GM23338 (cell line): Measurements from ENCODE around the gene PRTFDC1. TPM values are rescaled to one million over a fixed set of nuclear protein-coding genes. Genes with fewer than 3 reads are reported as not detected.

Experiments
- ATAC-seq: fragments of 200-7000 bp; cut with Tn5 transposase; 3 replicates; pipeline ENCODE4 v1.9.1; 2020
- DNase-seq: peaks from one replicate; pipeline ENCODE4 v3.0.0-alpha.2; 2015; ENCODE audit warnings: low spot score
- H2AFZ ChIP-seq: fragments of 200-600 bp; sonication (generic); 2 replicates; pipeline ENCODE4 v1.8.0; 2016; ENCODE audit warnings: antibody characterized with exemption, mild to moderate bottlenecking, moderate library complexity
- H3F3A ChIP-seq: fragments of 200-600 bp; sonication (generic); replicated peaks from 2 replicates; pipeline ENCODE4 v1.8.0; 2017; ENCODE audit warnings: antibody characterized with exemption, mixed run types, low read depth
- H3K27ac ChIP-seq: fragments of 200-600 bp; sonication (generic); 2 replicates; pipeline ENCODE4 v1.6.1; 2016; ENCODE audit warnings: low read depth
- H3K27me3 ChIP-seq: fragments of 200-600 bp; sonication (generic); 2 replicates; pipeline ENCODE4 v1.8.0; 2016; ENCODE audit warnings: mild to moderate bottlenecking, mixed run types, moderate library complexity; ENCODE audit not compliant: insufficient read depth
- H3K36me3 ChIP-seq: fragments of 200-600 bp; sonication (generic); 2 replicates; pipeline ENCODE4 v1.8.0; 2016; ENCODE audit warnings: mild to moderate bottlenecking; ENCODE audit not compliant: insufficient read depth
- H3K4me1 ChIP-seq: fragments of 200-600 bp; sonication (generic); 2 replicates; pipeline ENCODE4 v1.8.0; 2016; ENCODE audit warnings: mild to moderate bottlenecking, moderate library complexity; ENCODE audit not compliant: insufficient read depth
- H3K4me2 ChIP-seq: fragments of 200-600 bp; sonication (generic); 2 replicates; pipeline ENCODE4 v1.7.1; 2017; ENCODE audit warnings: mixed run types
- H3K4me3 ChIP-seq: fragments of 200-600 bp; sonication (generic); 2 replicates; pipeline ENCODE4 v1.6.1; 2016; ENCODE audit warnings: mixed run types
- H3K79me2 ChIP-seq: fragments of 200-600 bp; sonication (generic); replicated peaks from 2 replicates; pipeline ENCODE4 v1.8.0; 2017; ENCODE audit warnings: mild to moderate bottlenecking; ENCODE audit not compliant: insufficient read depth
- H3K9me2 ChIP-seq: fragments of 200-600 bp; sonication (generic); 2 replicates; pipeline ENCODE4 v1.8.0; 2017; ENCODE audit not compliant: insufficient read depth
- H4K20me1 ChIP-seq: fragments of 200-600 bp; sonication (generic); replicated peaks from 2 replicates; pipeline ENCODE4 v1.8.0; 2017; ENCODE audit warnings: mild to moderate bottlenecking; ENCODE audit not compliant: insufficient read depth
- H3K27ac Mint-ChIP-seq: 2 replicates; pipeline ENCODE4 v1.8.0; 2020; ENCODE audit warnings: inconsistent platforms, mild to moderate bottlenecking, moderate library complexity, mixed read lengths
- H3K27me3 Mint-ChIP-seq: 3 replicates; pipeline ENCODE4 v1.8.0; 2022; ENCODE audit warnings: low read depth, mild to moderate bottlenecking, moderate library complexity, mixed read lengths, inconsistent platforms; ENCODE audit not compliant: insufficient read depth, poor library complexity
- H3K36me3 Mint-ChIP-seq: 3 replicates; pipeline ENCODE4 v1.8.0; 2021; ENCODE audit warnings: low read depth, mild to moderate bottlenecking, inconsistent platforms, moderate library complexity, mixed read lengths
- H3K4me1 Mint-ChIP-seq: 3 replicates; pipeline ENCODE4 v1.8.0; 2020; ENCODE audit warnings: mild to moderate bottlenecking, inconsistent platforms, mixed read lengths
- H3K4me3 Mint-ChIP-seq: 3 replicates; pipeline ENCODE4 v1.8.0; 2021; ENCODE audit warnings: moderate library complexity, mild to moderate bottlenecking, inconsistent platforms, mixed read lengths
- H3K9me3 Mint-ChIP-seq: 3 replicates; pipeline ENCODE4 v1.8.0; 2020; ENCODE audit warnings: moderate library complexity, mild to moderate bottlenecking, inconsistent platforms, mixed read lengths
- CREB1 ChIP-seq: fragments of 250-450 bp; sonication (Bioruptor Pico); IDR thresholded peaks from 2 replicates; pipeline ENCODE4 v1.5.0; 2020; ENCODE audit warnings: low read depth, mild to moderate bottlenecking, moderate library complexity
- EZH2phosphoT487 ChIP-seq: fragments of 200-600 bp; sonication (generic); IDR thresholded peaks from one replicate; pipeline ENCODE4 v1.8.1; 2018; ENCODE audit warnings: antibody characterized with exemption; ENCODE audit not compliant: unreplicated experiment
- NANOG ChIP-seq: IDR thresholded peaks from 2 replicates; pipeline ENCODE4 v1.6.1; 2016; ENCODE audit warnings: antibody characterized with exemption, borderline replicate concordance
- POLR2AphosphoS5 ChIP-seq: IDR thresholded peaks from 2 replicates; pipeline ENCODE4 v1.6.1; 2016; ENCODE audit warnings: antibody characterized with exemption, low read depth
- STAT1 ChIP-seq: IDR thresholded peaks from one replicate; pipeline ENCODE4 v1.6.1; 2016; ENCODE audit warnings: antibody characterized with exemption; ENCODE audit not compliant: unreplicated experiment
- ZNF114 ChIP-seq: fragments of 250-450 bp; sonication (Bioruptor Pico); IDR thresholded peaks from 2 replicates; pipeline ENCODE4 v1.5.0; 2020; ENCODE audit warnings: mild to moderate bottlenecking, moderate library complexity
- ZNF331 ChIP-seq: fragments of 250-450 bp; sonication (Bioruptor Pico); IDR thresholded peaks from 2 replicates; pipeline ENCODE4 v1.5.0; 2020; ENCODE audit warnings: low read depth, mild to moderate bottlenecking, moderate library complexity
- polyA plus RNA-seq: library from polyadenylated mRNA; unstranded; fragments of >200 nt; fragmentation: Nextera tagmentation; extraction: Ambion mirVana; gene quantifications from 2 replicates; pipeline ENCODE4 v1.2.1, GENCODE V29; 2016
- total RNA-seq: library from RNA; depleted of rRNA; stranded (reverse); fragments of >200 nt; shearing (Covaris generic); gene quantifications from 2 replicates; pipeline ENCODE4 v1.2.3, GENCODE V29; 2014
- TF ChIP-seq, protein P1 (sequence below): fragments of 250-450 bp; sonication (Bioruptor Pico); IDR thresholded peaks from 2 replicates; pipeline ENCODE4 v1.5.0; 2020; ENCODE audit warnings: mild to moderate bottlenecking, moderate library complexity
- TF ChIP-seq, protein P2 (sequence below), 2 experiments: fragments of 200-600 bp in 1 of 2; sonication (generic) in 1 of 2; conservative IDR thresholded peaks; 2 replicates each; pipeline versions ENCODE4 v1.5.1 to v1.6.1; 2016 to 2017; ENCODE audit warnings: antibody characterized with exemption in 2 of 2, low read depth in 2 of 2, mild to moderate bottlenecking in 2 of 2, moderate library complexity in 1 of 2

Gene PRTFDC1
- total and polyA plus RNA-seq, 2 experiments from 2014 or later, result 7.9 to 9.1 TPM

DNA sequence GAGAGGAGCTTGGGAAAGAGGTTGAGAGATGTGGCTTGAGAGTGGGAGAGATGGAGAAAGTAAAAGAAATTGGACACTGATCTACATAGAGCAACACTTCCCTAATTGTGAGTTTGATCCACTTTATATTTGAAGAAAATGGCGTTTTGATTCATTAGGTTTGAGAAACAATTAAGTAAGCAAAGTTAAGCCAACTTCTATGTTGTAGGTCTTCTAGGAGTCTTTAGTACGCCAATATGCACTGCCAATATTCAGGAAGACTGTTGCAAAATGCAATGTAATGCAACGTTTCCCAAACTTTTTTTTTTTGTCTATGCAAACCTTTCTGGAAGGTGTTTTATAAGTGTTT is 7.0 kb upstream of the PRTFDC1 start (continued):
- TF ChIP-seq, protein P1, sequence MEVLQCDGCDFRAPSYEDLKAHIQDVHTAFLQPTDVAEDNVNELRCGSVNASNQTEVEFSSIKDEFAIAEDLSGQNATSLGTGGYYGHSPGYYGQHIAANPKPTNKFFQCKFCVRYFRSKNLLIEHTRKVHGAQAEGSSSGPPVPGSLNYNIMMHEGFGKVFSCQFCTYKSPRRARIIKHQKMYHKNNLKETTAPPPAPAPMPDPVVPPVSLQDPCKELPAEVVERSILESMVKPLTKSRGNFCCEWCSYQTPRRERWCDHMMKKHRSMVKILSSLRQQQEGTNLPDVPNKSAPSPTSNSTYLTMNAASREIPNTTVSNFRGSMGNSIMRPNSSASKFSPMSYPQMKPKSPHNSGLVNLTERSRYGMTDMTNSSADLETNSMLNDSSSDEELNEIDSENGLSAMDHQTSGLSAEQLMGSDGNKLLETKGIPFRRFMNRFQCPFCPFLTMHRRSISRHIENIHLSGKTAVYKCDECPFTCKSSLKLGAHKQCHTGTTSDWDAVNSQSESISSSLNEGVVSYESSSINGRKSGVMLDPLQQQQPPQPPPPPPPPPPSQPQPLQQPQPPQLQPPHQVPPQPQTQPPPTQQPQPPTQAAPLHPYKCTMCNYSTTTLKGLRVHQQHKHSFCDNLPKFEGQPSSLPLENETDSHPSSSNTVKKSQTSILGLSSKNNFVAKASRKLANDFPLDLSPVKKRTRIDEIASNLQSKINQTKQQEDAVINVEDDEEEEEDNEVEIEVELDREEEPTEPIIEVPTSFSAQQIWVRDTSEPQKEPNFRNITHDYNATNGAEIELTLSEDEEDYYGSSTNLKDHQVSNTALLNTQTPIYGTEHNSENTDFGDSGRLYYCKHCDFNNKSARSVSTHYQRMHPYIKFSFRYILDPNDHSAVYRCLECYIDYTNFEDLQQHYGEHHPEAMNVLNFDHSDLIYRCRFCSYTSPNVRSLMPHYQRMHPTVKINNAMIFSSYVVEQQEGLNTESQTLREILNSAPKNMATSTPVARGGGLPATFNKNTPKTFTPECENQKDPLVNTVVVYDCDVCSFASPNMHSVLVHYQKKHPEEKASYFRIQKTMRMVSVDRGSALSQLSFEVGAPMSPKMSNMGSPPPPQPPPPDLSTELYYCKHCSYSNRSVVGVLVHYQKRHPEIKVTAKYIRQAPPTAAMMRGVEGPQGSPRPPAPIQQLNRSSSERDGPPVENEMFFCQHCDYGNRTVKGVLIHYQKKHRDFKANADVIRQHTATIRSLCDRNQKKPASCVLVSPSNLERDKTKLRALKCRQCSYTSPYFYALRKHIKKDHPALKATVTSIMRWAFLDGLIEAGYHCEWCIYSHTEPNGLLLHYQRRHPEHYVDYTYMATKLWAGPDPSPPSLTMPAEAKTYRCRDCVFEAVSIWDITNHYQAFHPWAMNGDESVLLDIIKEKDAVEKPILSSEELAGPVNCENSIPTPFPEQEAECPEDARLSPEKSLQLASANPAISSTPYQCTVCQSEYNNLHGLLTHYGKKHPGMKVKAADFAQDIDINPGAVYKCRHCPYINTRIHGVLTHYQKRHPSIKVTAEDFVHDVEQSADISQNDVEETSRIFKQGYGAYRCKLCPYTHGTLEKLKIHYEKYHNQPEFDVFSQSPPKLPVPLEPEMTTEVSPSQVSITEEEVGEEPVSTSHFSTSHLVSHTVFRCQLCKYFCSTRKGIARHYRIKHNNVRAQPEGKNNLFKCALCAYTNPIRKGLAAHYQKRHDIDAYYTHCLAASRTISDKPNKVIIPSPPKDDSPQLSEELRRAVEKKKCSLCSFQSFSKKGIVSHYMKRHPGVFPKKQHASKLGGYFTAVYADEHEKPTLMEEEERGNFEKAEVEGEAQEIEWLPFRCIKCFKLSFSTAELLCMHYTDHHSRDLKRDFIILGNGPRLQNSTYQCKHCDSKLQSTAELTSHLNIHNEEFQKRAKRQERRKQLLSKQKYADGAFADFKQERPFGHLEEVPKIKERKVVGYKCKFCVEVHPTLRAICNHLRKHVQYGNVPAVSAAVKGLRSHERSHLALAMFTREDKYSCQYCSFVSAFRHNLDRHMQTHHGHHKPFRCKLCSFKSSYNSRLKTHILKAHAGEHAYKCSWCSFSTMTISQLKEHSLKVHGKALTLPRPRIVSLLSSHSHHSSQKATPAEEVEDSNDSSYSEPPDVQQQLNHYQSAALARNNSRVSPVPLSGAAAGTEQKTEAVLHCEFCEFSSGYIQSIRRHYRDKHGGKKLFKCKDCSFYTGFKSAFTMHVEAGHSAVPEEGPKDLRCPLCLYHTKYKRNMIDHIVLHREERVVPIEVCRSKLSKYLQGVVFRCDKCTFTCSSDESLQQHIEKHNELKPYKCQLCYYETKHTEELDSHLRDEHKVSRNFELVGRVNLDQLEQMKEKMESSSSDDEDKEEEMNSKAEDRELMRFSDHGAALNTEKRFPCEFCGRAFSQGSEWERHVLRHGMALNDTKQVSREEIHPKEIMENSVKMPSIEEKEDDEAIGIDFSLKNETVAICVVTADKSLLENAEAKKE (CRISPR knock-in tag), result no peak
- TF ChIP-seq CREB1 (CRISPR knock-in tag), result no peak
- TF ChIP-seq ZNF114 (CRISPR knock-in tag), result no peak
- TF ChIP-seq, protein P2, sequence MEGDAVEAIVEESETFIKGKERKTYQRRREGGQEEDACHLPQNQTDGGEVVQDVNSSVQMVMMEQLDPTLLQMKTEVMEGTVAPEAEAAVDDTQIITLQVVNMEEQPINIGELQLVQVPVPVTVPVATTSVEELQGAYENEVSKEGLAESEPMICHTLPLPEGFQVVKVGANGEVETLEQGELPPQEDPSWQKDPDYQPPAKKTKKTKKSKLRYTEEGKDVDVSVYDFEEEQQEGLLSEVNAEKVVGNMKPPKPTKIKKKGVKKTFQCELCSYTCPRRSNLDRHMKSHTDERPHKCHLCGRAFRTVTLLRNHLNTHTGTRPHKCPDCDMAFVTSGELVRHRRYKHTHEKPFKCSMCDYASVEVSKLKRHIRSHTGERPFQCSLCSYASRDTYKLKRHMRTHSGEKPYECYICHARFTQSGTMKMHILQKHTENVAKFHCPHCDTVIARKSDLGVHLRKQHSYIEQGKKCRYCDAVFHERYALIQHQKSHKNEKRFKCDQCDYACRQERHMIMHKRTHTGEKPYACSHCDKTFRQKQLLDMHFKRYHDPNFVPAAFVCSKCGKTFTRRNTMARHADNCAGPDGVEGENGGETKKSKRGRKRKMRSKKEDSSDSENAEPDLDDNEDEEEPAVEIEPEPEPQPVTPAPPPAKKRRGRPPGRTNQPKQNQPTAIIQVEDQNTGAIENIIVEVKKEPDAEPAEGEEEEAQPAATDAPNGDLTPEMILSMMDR (conservative IDR thresholded peaks at IDR 0.05; ENCODE audit: low read depth in 2 of 2), result no peak
- TF ChIP-seq NANOG, result no peak
- TF ChIP-seq ZNF331 (CRISPR knock-in tag), result no peak
- no peak for TF ChIP-seq POLR2AphosphoS5
- TF ChIP-seq EZH2phosphoT487, result no peak

DNA sequence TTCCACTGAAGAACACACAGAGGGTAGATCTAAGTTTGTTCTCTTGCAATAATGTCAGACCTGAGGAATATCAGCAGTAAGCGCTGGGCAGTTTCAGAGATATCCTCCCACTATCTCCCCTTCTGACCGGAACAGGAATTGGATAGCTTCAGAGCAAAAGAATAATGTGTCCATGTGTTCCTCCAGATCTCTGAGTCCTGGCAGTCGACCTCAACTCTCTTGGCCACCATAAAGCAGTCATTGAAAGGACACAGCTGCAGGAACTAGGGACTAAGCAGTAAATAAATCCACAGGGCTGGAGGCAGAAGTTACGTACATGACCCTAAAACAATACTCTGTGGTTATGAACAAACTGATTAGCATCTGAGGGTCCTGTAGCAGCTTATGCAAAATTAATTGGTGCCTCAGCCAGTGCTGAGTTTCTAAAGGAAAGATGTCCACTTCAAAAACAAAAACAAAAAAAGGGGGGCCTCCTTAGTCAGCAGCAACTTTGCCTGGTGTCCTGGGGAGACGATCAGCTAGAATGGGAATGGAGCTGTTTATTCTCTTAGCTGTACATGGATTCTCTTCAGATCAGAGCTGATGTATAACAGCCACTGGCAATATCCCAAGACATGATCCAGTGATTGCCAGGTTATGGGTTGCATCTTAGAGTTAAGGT is 6.4 kb upstream of the PRTFDC1 start:
- Histone ChIP-seq H3K79me2 (no peaks in the 10 kb centered on the region), H3K27me3 (no peaks in the 10 kb centered on the region), H3K4me3 (no peak overlapping the region), H3K36me3 (no peaks in the 10 kb centered on the region), H3K27ac (no peak overlapping the region), H3F3A (peaks cover 3% of the 10 kb centered on the region; the same call in 1 of the 2 replicates), H3K9me2 (no peaks in the 10 kb centered on the region), H3K4me1 (peaks cover 8% of the 10 kb centered on the region), H3K4me2 (no peak overlapping the region), H2AFZ (no peak overlapping the region), H4K20me1 (no peaks in the 10 kb centered on the region)
- peaks cover 21% of the 10 kb centered on the region for H3K4me1 Mint-ChIP-seq
- no peak for ATAC-seq
- peak overlapping the region; percentile 25; the same call in 1 of the 2 replicates for H3K27ac Mint-ChIP-seq
- no peak for DNase-seq
- H3K36me3 Mint-ChIP-seq, result no peaks in the 10 kb centered on the region
- no peaks in the 10 kb centered on the region for H3K9me3 Mint-ChIP-seq
- peaks cover 2% of the 10 kb centered on the region for H3K27me3 Mint-ChIP-seq
- H3K4me3 Mint-ChIP-seq, result no peak overlapping the region
- TF ChIP-seq STAT1 (no peak), POLR2AphosphoS5 (no peak)
